Activated CD4-positive, CD25-positive, alpha-beta regulatory T cell treated with anti-CD3 and anti-CD28 coated beads, Interleukin-2, amount 50 U/mL, for 24 hours (primary cell): ENCODE data around the gene SCYL3.
"Not testable (repeated sequence)": the region's sequence is repeated elsewhere in the genome, so short reads cannot be mapped to it uniquely, and the experiment has no call there.

Experiments
- ATAC-seq, 2 donors: fragments of 150-1000 bp; cut with Tn5 transposase; one replicate each; pipeline ENCODE4 v1.10.0; 2021; ENCODE audit warnings: mild to moderate bottlenecking in 1 of 2, moderate library complexity in 1 of 2

SCYL3 gene

DNA sequence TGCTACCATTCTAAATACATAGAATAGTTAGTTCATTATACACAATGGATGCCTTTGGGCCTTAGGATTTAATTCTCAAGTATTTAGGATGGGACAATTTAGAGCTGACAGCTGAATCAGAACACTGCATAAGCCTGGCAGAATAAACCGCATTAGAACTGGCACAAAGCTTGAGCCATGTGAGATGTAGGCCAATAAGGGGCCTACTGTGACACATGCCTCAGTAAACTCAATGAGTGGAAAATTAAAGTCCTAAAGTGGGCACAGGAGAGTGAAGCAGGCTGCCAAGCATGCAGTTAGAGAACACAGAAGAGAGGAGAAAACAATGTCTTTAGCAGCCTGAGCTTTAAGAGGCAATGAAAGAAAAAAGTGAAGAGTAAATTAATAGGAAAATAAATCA is 24.3 kb downstream of the SCYL3 start:
- no peak for ATAC-seq

DNA sequence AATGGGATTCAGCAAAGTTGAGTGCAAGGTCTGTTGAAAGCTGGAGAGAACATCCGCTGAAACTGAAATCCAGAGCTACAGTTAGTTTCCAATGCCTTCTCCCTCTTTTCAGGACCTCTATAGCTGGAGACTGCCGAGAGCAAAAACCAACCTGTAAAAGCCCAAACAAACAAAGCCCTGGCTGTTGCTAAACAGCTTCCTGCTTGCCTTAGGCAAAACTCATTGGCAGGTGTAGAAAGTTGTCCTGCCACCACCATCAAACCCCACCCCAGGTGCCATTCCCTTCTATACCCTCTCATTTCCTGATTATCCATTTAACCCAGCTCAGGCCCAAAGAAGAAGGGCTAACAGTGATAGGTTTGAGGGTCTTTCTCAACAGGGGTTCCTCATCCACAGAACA is 24.7 kb downstream of the SCYL3 start:
- no peak for ATAC-seq

DNA sequence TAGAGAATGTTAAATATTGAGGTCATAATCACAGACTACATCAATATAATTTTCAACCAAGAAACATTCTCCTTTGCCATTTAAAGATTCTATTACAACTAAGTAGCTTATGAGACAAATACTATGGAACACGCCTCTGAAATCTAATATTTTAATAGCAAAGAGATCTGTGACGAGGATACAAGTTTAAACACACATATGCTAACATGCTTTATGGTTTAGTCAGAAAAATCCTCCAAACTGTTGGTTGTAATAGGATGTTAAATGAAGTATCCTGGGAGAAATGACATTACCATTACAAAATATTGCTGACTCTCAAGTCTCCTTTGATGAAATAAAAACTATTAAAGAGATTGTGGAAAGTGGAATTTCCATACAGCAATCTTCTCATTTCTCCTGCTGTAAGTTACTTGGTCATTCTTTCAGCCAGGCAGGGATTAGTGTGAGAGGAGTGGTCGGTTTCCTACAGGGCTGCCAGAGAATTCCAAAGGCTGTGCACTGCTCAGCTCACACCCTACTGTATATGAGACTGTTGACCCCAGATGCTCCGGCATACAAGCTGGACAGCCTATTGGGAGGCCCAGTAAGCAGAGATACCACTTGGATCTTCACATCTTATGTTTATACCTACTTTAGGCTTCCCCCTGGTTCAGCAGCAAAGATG is 26.6 kb downstream of the SCYL3 start:
- ATAC-seq, result no peak

DNA sequence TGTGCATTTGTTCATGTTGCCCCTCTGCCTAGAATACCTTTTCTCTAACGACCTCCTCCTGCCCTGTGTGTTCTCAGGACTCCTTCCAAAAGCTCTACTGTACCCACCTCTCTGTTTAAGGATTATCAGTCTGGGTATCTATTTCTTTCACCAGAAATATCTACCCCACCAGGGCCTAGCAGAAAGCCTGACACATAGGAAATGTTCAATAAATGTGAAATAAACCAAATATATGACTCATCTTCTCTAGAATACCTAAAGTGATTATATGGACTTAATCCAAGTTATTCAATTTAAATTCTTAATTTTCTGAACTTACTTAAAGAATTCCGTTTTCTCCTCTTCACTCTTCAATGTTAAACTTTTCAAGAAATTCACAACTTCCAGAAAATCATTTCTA is 27.1 kb downstream of the SCYL3 start:
- ATAC-seq, result no peak

DNA sequence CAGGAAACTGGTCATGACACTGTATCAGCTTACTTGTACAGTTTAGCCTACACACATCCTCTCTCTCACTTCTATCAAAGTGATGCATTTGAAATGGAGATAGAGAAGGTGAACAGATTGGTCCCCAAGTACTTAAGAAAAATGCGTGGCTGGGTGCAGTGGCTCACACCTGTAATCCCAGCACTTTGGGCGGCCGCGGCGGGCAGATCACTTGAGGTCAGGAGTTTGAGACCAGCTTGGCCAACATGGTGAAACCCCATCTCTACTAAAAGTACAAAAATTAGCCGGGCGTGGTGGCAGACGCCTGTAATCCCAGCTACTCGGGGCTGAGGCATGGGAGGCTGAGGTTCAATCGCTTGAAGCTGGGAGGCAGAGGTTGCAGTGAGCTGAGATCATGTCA is 29.2 kb downstream of the SCYL3 start:
- not testable (repeated sequence) for ATAC-seq

DNA sequence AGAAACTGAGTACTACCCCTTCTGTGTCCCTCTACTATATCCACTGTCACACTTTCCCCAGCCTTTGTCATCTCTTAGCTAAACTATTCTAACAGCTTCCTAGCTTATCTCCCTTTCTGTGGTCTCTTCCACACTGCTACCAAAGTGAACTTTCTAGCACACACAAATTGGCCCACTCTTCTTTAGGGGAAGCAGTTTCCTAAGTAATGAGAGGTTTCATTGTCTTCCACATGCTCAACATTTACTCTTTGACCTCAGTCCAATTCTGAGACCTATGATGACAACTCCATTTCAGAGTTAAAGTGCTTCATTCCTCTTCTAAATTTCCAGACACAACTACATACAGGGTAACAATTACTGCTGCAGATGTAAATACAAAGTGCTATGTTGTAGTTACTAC is 32.9 kb downstream of the SCYL3 start:
- ATAC-seq, result no peak

DNA sequence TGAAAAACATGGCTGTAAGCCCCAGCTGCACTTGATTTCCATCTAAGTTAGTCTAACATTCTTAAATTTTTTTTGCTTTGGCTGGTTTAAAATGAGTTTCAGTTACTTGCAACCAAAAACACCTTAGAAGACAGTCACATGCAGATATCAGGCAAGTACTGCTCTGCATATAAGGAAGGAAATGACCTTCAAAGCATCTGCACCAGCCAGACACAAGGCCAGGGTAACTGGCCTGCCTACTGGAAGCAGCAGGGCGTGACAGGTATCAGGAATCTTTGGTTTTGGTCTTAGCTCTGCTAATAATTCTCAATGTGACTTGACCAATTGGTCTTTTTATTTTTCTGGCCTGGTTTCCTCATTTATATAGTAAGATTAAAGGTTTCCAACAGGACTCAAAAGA is 33.5 kb downstream of the SCYL3 start:
- no peak for ATAC-seq

DNA sequence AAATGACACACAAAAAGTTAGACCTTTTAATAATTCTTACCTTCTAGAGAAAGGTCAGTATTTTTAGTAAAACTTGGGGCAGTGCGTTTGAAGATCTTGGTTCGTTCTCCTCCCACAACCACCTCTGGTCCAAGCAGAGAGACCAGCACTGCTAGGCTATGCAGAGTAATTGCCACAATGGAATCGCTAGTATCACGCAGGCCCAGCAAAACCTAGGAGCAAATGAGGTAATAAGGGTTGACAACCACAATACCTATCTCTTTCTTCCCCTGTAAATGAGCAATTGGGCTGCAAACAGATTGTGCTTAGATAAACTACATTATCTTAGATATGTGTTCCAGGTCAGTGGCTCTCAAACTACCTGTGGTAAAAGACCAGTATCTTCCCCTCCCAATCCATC is 34.7 kb downstream of the SCYL3 start:
- no peak for ATAC-seq

DNA sequence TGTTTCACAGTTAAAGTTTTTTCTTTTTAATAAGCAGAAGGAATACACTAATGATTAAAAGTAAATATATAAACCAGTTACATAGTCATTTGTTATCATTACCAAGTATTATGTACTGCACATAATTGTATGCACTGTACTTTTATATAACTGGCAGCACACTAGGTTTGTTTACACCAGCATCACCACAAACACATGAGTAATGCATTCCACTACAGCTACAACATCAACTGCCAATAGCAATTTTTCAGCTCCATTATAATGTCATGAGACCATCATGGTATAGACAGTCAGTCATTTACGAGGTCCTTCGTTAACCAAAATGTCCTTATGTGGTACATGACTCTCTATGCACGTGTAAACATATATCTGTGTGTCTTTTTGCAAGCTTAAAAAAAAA is 35.2 kb downstream of the SCYL3 start:
- no peak for ATAC-seq

DNA sequence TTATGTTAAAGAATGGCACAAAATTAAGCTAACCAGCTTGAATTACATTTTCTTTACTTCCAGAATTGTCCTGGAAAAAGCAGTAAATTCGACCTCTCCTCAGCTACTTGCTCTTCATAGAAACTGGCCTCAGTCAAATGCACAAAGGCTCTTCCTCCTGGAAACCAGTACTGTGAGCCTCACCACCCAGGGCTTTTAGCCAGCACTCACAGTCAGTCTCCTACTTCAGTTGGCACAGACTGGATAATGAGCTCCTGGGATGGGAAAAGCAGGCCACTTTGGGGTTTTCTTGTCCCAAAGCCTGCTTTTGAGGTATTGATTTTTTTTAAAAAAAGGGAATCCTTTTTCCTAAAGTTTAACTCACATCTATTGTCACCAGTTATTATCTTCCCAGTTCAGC is 40.4 kb downstream of the SCYL3 start:
- no peak for ATAC-seq

DNA sequence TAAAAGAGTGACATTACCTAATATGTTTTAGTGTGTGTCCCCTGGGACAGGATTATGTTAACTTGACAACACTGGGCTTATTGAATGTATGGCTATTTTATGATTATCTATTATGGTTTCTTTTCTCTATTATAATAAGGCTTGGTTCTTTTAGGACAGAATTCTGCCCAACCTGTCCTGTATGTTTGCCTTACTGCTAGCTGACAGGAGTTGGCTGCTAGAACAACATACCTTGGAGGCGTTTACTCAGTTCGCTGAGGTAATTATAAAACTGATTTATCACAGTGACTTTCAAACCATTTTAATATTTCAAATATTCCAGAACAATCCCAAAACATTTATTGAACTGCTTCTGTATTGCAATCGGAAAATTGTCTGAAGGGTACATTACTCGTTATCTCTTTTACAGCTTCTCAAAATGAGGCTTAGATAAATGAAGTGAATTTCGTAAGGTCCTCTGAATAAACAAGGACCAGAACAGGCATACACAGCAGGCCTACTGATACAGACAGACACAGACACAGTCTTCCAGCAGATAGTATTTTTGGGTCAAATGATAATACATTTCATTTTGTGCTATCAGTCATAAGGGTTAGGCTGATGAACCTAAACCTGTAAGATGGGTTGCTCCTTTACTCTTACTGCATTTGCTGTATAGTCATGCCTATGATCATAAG is 44.2 kb downstream of the SCYL3 start:
- ATAC-seq, result no peak

DNA sequence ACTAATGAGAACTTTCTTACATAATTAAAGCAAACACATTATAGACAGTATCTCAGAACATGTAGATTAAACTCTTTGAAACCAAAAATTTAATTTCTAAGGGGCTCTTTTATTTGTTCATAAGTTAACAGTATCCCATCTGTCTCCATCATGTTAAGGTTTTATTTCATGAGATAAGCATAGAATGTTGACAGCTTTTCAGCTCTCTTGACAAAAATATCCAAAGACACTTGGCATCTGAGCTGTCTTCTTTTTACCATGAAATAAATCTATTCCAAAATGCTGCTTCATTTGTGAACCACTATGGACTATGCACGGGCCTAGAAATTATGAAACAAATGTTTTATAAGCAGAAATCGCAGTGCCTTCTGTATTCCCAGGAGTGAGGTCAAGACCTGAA is 45.2 kb downstream of the SCYL3 start:
- no peak for ATAC-seq

DNA sequence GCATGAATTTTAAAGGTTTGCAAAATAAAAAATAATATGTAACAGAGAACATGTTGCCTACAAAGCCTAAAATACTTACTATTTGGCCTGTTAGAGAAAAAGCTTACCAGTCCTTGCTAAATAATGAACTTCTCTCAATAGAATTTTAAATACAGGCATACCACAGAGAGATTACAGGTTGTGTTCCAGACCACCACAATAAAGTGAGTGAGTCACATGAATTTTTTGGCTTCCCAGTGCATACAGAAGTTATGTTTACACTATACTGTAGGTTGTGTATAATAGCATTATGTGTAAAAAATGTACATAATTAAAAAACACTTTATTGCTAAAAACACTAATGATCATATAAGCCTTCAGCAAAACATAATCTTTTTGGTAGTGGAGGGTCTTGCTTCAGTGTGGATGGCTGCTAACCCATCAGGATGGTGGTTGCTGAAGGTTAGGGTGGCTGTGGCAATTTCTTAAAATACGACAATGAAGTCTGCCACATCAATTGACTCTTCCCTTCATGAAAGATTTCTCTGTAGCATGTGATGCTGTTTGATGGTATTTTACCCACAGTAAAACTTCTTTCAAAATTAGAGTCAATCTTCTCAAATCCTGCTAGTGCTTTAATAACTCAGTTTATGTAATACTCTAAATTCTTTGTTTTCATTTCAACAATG is 48.6 kb downstream of the SCYL3 start:
- ATAC-seq, result no peak

DNA sequence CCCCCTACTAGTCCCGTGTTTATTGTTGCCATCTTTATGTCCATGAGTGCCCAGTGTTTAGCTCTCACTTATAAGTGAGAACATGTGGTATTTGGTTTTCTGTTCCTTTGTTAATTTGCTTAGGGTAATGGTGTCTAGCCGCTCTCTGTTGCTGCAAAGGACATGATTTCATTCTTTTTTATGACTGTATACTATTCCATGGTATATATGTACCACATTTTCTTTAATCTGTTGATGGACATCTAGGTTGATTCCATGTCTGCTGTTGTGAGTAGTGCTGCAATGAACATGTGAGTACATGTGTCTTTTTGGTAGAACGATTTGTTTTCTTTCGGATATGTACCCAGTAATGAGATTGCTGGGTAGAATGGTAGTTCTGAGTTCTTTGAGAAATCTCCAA is 54.8 kb downstream of the SCYL3 start:
- no peak for ATAC-seq

DNA sequence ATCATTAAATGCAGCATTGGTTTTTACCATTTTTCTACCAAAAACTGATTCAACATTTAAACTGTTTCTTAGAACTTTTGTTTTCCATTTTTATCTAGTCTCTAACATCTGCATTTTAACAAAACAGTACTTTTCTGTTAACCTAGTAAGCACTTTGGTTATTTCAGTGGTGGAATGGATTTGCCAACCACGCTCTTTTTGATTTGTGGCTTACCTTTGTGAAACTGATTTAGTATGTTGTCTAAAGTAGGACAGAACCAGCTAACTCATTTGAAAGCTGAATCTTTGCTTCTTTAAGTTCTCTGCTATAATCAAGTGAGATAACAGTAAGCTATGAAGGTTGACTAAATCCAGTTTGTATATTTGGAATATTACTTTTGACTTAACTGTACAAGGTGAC is 57.5 kb downstream of the SCYL3 start:
- ATAC-seq, result no peak

DNA sequence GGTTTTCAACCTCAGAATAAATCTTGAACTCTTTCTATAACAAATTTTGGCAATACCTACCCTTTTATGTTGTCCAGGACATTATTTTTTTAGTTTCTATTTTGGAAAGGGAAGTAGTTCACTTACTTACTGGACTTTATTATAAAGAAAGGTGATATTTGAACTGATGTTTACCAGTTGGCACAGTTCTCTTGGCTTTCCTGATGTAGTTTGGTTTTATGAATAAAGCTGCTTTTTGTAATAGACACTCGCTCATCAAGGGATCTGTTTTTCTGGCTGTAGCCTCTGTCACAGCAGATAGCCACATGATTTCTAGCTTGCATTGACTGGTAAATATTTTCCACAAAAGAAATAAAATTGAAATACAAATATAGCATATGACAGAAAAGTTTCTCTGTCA is 58.0 kb downstream of the SCYL3 start:
- no peak for ATAC-seq

DNA sequence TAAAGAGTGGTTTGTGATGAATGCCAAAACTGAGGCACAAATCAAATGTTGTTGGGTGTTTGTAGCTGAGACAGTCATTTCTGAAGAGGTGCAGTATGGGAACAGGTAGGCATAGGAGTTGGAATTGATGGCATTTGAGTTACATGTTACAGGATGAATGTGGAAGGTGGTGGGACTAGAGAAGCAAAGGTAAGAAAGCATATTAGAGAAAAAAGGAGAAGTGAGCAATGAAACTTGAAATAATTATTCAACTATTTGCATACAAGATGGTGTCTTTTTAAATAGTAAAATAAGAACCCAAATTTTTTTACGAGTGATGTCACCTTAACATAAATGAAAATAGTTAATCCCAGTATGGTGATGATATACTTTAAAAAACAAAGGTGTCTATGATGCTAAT is 58.8 kb downstream of the SCYL3 start:
- ATAC-seq, result no peak

DNA sequence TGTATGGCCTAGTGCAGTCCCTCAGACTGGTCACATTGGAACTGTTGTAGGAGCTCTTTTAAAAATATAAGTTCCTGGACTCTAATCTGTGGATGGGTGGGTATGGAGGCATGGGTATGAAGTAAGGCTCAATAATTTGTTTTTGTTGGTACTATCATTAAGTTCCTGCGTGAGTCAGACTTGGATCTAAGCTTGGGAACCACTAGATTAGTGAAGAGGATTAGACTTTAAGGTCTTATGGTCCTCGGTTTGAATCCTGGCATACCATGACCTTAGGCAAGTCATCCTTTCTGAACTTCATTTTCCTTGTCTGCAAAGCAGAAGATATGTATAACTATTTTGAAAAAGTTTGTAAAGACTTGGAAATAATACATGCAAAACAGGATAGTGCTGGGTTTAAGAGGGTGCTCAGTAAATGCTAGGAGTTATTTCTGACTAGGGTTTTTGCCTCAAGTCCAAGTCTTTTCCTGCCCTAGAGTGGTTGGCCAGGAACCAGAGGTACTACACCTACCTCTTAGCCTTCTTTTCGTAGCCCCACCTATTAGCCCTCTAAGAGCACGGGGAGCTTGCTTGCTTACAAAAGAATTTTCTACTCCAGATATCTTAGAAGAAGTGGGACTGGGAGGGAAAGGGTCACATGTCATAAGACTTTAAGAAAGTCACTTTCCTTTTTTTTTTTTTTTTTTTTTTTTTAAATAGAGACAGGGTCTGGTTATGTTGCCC is 60.4 kb downstream of the SCYL3 start:
- no peak for ATAC-seq

DNA sequence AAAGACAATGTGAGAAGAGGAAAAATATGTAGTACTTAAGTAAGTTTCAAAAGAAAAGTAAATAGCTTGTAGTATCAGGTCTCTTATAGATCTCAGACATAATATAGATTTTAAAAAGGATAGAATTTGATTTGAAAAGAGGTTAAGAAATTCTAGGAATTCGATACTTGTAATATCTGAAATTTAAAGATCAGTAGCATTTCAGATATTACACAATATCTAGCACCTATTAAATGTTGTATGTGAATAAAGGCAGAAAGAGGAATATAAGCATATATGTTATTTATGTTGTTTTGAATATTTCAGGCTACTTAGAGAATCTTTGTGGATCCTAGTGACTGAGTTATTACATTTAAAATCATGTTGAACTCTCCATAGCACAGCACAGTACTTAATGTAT is 64.0 kb downstream of the SCYL3 start:
- no peak for ATAC-seq

DNA sequence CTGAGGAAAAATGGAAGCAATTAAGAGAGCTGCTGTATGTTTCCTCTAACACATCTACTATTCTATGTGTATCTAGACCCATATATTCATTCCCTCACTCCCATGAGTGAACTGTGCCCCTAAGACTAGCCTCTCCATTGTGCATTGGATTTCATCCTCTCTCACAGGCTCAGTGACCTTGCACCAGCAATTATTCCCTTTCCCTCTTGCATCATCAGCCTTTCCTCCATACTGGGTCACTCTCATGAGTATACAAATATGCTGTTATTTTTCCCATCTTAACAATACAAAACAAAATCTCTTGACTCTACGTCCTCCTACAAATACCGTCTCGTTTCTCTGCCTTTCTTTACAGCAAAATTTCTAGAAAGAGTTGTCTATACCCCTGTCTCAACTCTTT is 69.5 kb downstream of the SCYL3 start:
- ATAC-seq, result no peak

DNA sequence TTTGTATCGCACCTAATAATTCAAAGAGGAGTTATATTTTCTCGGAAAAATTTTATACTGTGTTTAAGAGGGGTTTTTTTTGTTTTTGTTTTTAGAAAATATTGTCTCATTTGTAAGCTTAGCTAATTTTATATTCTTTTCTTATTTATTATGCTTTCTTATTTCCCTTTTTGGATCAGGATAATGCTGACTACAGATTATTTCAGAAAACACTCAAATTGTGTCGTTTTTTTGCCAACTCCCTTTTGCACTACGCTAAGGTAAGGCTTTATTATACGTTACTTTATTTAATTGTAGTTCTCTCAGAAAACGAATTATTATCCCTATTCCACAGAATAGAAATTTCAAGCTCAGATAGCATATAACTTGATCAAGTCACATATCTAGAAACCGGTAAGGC is 72.2 kb downstream of the SCYL3 start:
- no peak for ATAC-seq

DNA sequence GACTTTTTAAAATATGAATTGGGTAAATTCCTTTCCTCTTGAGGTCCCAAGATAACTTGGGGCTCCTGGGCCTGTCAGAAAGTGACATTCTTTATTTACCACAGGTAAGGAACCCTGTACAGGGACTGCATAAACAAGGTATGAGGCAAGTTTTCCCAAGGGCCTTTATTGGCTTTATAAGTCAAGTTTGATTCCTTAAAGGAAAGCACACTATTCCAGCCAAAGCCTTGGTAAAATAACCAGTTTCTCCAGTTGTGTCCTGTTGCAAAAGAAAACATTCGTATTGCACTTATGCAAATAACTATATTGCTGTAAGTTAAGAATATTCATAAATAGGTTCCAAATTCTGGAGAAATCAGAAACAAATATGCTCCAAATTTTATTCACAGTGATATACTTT is 77.1 kb downstream of the SCYL3 start:
- no peak for ATAC-seq

DNA sequence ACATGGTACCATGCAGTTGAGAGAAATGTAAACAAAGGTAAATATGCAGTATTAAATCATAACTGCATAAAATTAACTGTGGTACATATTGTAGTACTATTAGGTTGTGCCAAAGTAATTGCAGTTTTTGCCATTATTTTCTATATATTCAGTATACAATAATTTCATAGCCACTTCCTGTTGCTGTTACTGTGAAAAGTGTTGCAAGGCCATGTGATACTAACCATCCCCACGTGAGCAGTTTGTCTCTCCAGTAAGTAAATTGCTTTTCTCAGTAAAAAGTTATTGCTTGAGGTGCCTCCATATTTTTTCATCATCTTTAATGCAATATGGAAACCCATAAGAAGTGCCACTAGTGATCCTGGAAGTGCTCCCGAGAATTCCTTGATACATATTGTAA is 79.4 kb downstream of the SCYL3 start:
- ATAC-seq, result no peak

DNA sequence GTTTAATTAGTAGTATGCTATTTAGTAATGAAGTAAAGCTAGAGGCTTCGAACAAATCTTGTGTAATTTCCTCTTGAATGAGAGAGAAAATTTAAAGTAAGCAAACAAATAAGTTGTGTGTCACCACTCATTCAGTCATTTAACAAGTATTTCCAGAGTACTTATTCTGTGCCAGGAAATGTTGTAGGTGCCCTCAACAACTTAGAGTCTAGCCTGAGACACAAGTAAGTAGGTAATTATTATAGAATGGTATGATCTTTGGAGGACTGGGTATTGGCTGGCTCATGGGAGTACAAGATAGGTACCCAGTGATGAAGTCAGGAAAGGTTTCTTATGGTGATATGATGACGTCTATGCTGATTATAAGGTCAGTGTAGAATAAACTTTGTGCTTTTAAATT is 81.6 kb downstream of the SCYL3 start:
- no peak for ATAC-seq
